Kidney epithelial cell (primary cell): Measurements from ENCODE around the gene NPTX1. TPM values are rescaled to one million over a fixed set of nuclear protein-coding genes. Genes with fewer than 3 reads are reported as not detected.

Experiments used
- DNase-seq: peaks from one replicate; pipeline ENCODE4 v3.0.0-alpha.2; 2010; ENCODE audit warnings: low read depth
- H3K27me3 ChIP-seq: 2 replicates; pipeline ENCODE4 v1.6.0; 2011; ENCODE audit warnings: low read length; ENCODE audit not compliant: control insufficient read depth, insufficient read depth
- H3K36me3 ChIP-seq: 2 replicates; pipeline ENCODE4 v1.5.1; 2011; ENCODE audit warnings: low read length; ENCODE audit not compliant: control insufficient read depth, insufficient read depth
- H3K4me3 ChIP-seq: 2 replicates; pipeline ENCODE4 v1.5.1; 2011; ENCODE audit warnings: low read depth, mild to moderate bottlenecking, control low read depth, low read length
- total RNA-seq: library from RNA; depleted of rRNA; stranded (reverse); fragments of >200 nt; gene quantifications from 2 replicates; pipeline ENCODE4 v1.2.3, GENCODE V29; 2015
- TF ChIP-seq, protein P1 (sequence below): IDR thresholded peaks from 2 replicates; pipeline ENCODE4 v1.5.1; 2011; ENCODE audit warnings: mild to moderate bottlenecking, moderate library complexity, low read length, control low read depth, inconsistent platforms; ENCODE audit not compliant: insufficient read depth, poor library complexity, severe bottlenecking

The NPTX1 gene
- total RNA-seq, 1 donor from 2014 or later = not detected

- H3K4me3 ChIP-seq = no peak overlapping the region
- TF ChIP-seq, protein P1, sequence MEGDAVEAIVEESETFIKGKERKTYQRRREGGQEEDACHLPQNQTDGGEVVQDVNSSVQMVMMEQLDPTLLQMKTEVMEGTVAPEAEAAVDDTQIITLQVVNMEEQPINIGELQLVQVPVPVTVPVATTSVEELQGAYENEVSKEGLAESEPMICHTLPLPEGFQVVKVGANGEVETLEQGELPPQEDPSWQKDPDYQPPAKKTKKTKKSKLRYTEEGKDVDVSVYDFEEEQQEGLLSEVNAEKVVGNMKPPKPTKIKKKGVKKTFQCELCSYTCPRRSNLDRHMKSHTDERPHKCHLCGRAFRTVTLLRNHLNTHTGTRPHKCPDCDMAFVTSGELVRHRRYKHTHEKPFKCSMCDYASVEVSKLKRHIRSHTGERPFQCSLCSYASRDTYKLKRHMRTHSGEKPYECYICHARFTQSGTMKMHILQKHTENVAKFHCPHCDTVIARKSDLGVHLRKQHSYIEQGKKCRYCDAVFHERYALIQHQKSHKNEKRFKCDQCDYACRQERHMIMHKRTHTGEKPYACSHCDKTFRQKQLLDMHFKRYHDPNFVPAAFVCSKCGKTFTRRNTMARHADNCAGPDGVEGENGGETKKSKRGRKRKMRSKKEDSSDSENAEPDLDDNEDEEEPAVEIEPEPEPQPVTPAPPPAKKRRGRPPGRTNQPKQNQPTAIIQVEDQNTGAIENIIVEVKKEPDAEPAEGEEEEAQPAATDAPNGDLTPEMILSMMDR = no peak
- H3K27me3 ChIP-seq = peaks cover 60% of the 10 kb centered on the region
- no peak for DNase-seq
- no peaks in the 10 kb centered on the region for H3K36me3 ChIP-seq
Measured at GRCh38 chr17:80481284-80482057, 5.1 kb upstream of the NPTX1 start.

DNA sequence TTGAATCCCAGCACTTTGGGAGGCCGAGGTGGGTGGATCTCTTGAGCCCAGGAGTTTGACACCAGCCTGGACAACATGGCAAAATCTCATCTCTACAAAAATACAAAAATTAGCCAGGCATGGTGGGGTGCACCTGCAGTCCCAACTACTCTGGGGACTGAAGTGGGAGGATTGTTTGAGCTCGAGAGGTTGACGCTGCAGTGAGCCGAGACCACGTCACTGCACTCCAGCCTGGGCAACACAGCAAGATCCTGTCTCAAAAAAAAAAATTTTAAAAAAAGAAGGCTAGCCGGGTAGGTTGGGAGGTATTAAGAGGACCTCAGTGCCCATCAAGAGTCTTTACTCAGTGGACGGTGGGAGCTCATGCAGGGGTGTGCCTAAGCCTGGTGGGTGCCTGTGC lies 3.8 kb upstream of the NPTX1 start:
- TF ChIP-seq, protein P1 = no peak
- H3K4me3 ChIP-seq = no peak overlapping the region
- DNase-seq = no peak
- H3K27me3 ChIP-seq = peaks cover 69% of the 10 kb centered on the region
- no peaks in the 10 kb centered on the region for H3K36me3 ChIP-seq

- Histone ChIP-seq H3K4me3 (no peak overlapping the region), H3K36me3 (no peaks in the 10 kb centered on the region), H3K27me3 (peaks cover 80% of the 10 kb centered on the region)
- DNase-seq = no peak
- TF ChIP-seq, protein P1 = no peak
Measured at GRCh38 chr17:80479246-80479566, 2.8 kb upstream of the NPTX1 start.

- no peak overlapping the region for H3K4me3 ChIP-seq
- peaks cover 85% of the 10 kb centered on the region for H3K27me3 ChIP-seq
- DNase-seq = no peak
- TF ChIP-seq, protein P1 = no peak
- no peaks in the 10 kb centered on the region for H3K36me3 ChIP-seq
Measured at GRCh38 chr17:80478487-80479245, 2.3 kb upstream of the NPTX1 start.

DNA sequence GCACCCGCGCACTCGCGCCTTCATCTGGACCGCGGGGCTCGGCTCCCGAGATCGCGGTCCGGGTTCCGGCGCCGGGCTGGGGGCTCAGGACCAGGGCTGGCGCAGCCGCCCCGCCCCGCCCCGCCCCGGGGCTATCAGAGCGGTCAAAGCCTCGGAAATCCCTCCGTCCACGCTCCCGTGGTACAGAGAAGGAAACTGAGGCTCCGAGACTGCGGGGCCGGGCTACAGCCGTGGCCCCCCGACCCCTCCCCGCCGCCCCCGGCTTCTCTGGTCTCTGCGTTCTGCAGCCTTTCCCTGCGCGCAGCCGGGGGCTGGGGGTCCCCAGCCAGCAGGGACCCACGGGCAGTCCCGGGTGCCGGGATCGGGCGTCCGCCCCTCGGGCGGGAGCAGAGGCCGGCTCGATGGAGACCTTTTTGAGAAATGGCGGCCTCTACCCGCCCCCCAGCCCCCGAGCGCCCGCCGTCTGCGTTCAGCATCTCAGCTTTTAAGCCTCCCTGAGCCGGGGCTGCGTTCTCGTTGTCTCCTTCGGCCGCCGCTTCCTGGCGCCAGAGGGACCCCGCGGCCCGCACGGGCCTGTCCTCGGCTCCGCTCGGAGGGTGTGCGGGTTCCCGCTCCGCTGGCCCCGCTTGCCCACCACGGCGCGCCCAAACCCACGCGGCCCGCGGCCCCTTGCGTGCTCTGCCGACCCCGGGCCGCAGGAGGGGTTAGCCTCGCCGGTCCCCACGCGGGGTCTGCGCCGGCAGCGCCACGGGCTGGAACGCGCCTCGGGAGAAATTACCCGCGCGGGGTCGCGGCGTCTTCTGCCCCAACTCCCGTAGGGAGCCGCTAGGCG lies 1.5 kb upstream of the NPTX1 start:
- DNase-seq = no peak
- Histone ChIP-seq H3K4me3 (no peak overlapping the region), H3K36me3 (no peaks in the 10 kb centered on the region), H3K27me3 (peaks cover 88% of the 10 kb centered on the region)
- TF ChIP-seq, protein P1 = peak; percentile 49
